HEK293 (cell line): Measurements from ENCODE around the gene SSTR4.

Source experiments
- CTCF ChIA-PET: fragments of 350-600 bp; formaldehyde crosslinking; extraction: SDS; loops from one replicate; lab custom pipeline; 2021; ENCODE audit warnings: antibody characterized with exemption; lab: Yijun Ruan, JAX
- POLR2A ChIA-PET: fragments of 300-600 bp; formaldehyde crosslinking; extraction: SDS; loops from one replicate; lab custom pipeline; 2020; ENCODE audit warnings: antibody characterized with exemption, inconsistent platforms; lab: Yijun Ruan, JAX
- H3K27ac ChIP-seq: fragments of 200-500 bp; sonication (Bioruptor generic); 2 replicates; pipeline ENCODE4 v1.5.1; 2014; ENCODE audit warnings: low read depth, low read length, control low read depth, inconsistent platforms; ENCODE audit errors: extremely low read depth
- H3K36me3 ChIP-seq, 2 experiments: fragments of 200-500 bp in 1 of 2; sonication (Bioruptor generic) in 1 of 2; 1 replicate in 1 of 2; 2 replicates in 1 of 2; pipeline ENCODE4 v1.5.1; 2014 to 2017; ENCODE audit warnings: inconsistent platforms in 2 of 2, low read length in 2 of 2; ENCODE audit not compliant: control insufficient read depth in 2 of 2, insufficient read depth in 1 of 2
- H3K4me1 ChIP-seq: fragments of 200-500 bp; sonication (Bioruptor generic); 2 replicates; pipeline ENCODE4 v1.5.1; 2014; ENCODE audit warnings: mild to moderate bottlenecking, low read length, inconsistent platforms; ENCODE audit not compliant: control insufficient read depth, insufficient read depth
- H3K4me3 ChIP-seq: 2 replicates; pipeline ENCODE4 v1.5.1; 2011; ENCODE audit warnings: low read depth, mild to moderate bottlenecking, control low read depth, low read length, moderate library complexity
- H3K9me3 ChIP-seq: fragments of 200-500 bp; sonication (Bioruptor generic); 2 replicates; pipeline ENCODE4 v1.5.1; 2014; ENCODE audit warnings: low read depth, low read length, inconsistent platforms; ENCODE audit not compliant: control insufficient read depth, insufficient read depth
- AEBP2 ChIP-seq: fragments of 450-650 bp; formaldehyde crosslinking; IDR thresholded peaks from 2 replicates; pipeline ENCODE4 v1.5.1; 2016; ENCODE audit warnings: missing biosample characterization, missing genetic modification characterization, borderline replicate concordance
- HOXD13 ChIP-seq: sonication (generic); formaldehyde crosslinking; IDR thresholded peaks from 2 replicates; pipeline ENCODE4 v1.8.0; 2022; ENCODE audit warnings: missing genetic modification reagents, borderline replicate concordance
- PRDM6 ChIP-seq: fragments of 450-650 bp; formaldehyde crosslinking; IDR thresholded peaks from 2 replicates; pipeline ENCODE4 v1.5.1; 2017; ENCODE audit warnings: missing biosample characterization, missing genetic modification characterization
- SCRT2 ChIP-seq: fragments of 450-650 bp; formaldehyde crosslinking; IDR thresholded peaks from 2 replicates; pipeline ENCODE4 v1.5.1; 2016; ENCODE audit warnings: missing biosample characterization, missing genetic modification characterization
- ZBTB49 ChIP-seq: fragments of 450-650 bp; formaldehyde crosslinking; IDR thresholded peaks from 2 replicates; pipeline ENCODE4 v1.5.1; 2016; ENCODE audit warnings: missing biosample characterization, missing genetic modification characterization, low read depth
- ZFHX2 ChIP-seq: fragments of 450-650 bp; formaldehyde crosslinking; conservative IDR thresholded peaks from 2 replicates; pipeline ENCODE4 v1.5.1; 2016; ENCODE audit warnings: missing biosample characterization, missing genetic modification characterization
- ZNF112 ChIP-seq: fragments of 450-650 bp; formaldehyde crosslinking; IDR thresholded peaks from 2 replicates; pipeline ENCODE4 v1.5.0; 2017; ENCODE audit warnings: missing biosample characterization, missing genetic modification characterization
- ZNF366 ChIP-seq: fragments of 450-650 bp; formaldehyde crosslinking; conservative IDR thresholded peaks from 2 replicates; pipeline ENCODE4 v1.5.1; 2016; ENCODE audit warnings: missing biosample characterization, missing genetic modification characterization
- ZNF473 ChIP-seq: fragments of 450-650 bp; formaldehyde crosslinking; IDR thresholded peaks from 2 replicates; pipeline ENCODE4 v1.5.1; 2017; ENCODE audit warnings: missing biosample characterization, missing genetic modification characterization
- ZNF555 ChIP-seq: fragments of 450-650 bp; formaldehyde crosslinking; conservative IDR thresholded peaks from 2 replicates; pipeline ENCODE4 v1.5.1; 2017; ENCODE audit warnings: missing biosample characterization, mild to moderate bottlenecking, missing genetic modification characterization, inconsistent platforms
- TF ChIP-seq, protein P1 (sequence below): fragments of 450-650 bp; formaldehyde crosslinking; IDR thresholded peaks from 2 replicates; pipeline ENCODE4 v1.5.1; 2016; ENCODE audit warnings: missing biosample characterization, missing genetic modification characterization
- TF ChIP-seq, protein P2 (sequence below): fragments of 450-650 bp; formaldehyde crosslinking; IDR thresholded peaks from 2 replicates; pipeline ENCODE4 v1.5.1; 2016; ENCODE audit warnings: missing biosample characterization, missing genetic modification characterization

The SSTR4 gene

DNA sequence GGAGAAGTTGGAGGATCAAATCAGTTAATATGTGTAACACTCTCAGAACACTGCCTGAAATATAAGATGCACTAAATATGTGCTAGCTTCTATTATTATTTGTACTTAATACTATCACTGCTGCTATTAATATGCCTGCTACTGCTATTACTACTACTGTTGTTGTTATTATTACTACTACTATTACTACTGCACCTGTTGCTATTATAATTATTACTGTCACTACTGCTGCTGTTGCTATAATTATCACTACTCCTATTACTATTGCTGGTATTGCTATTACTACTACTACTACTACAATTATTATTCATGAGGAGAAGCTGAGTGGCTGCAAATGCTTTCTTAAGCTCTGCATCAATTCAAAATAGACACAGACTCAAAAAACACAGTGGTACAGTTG, 16.7 kb upstream of the SSTR4 start:
- H3K4me3 ChIP-seq: no peak overlapping the region
- H3K27ac ChIP-seq: no peak overlapping the region
- peaks cover 3% of the 10 kb centered on the region; the same call in 1 of the 2 replicates for H3K4me1 ChIP-seq
- H3K9me3 ChIP-seq: no peaks in the 10 kb centered on the region
- POLR2A ChIA-PET: no interaction called here
- no peaks in the 10 kb centered on the region for H3K36me3 ChIP-seq
- TF ChIP-seq, protein P1, sequence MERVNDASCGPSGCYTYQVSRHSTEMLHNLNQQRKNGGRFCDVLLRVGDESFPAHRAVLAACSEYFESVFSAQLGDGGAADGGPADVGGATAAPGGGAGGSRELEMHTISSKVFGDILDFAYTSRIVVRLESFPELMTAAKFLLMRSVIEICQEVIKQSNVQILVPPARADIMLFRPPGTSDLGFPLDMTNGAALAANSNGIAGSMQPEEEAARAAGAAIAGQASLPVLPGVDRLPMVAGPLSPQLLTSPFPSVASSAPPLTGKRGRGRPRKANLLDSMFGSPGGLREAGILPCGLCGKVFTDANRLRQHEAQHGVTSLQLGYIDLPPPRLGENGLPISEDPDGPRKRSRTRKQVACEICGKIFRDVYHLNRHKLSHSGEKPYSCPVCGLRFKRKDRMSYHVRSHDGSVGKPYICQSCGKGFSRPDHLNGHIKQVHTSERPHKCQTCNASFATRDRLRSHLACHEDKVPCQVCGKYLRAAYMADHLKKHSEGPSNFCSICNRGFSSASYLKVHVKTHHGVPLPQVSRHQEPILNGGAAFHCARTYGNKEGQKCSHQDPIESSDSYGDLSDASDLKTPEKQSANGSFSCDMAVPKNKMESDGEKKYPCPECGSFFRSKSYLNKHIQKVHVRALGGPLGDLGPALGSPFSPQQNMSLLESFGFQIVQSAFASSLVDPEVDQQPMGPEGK: no peak
- TF ChIP-seq SCRT2 (tag by site-specific recombination) (peak; percentile 36), PRDM6 (tag by site-specific recombination) (no peak), HOXD13 (CRISPR knock-in tag) (no peak)
- TF ChIP-seq, all 188 proteins: peak for 1
- CTCF ChIA-PET: interaction anchor here (0.6 to 1.2 kb wide), 4 partner anchors 32 to 960 kb away, joined by 3 read pairs; no protein-coding TSS in a partner anchor

- peaks cover 3% of the 10 kb centered on the region; the same call in 1 of the 2 replicates for H3K4me1 ChIP-seq
- H3K9me3 ChIP-seq: no peaks in the 10 kb centered on the region
- H3K4me3 ChIP-seq: no peak overlapping the region
- CTCF ChIA-PET: interaction anchor here (1.2 kb wide), 1 partner anchor 182 kb away, joined by 3 read pairs; no protein-coding TSS in a partner anchor
- TF ChIP-seq ZBTB49 (tag by site-specific recombination) (no peak), ZFHX2 (no peak), ZNF473 (tag by site-specific recombination) (no peak), ZNF112 (no peak), ZNF366 (tag by site-specific recombination) (no peak), AEBP2 (no peak), ZNF555 (tag by site-specific recombination) (no peak)
- TF ChIP-seq, protein P2, sequence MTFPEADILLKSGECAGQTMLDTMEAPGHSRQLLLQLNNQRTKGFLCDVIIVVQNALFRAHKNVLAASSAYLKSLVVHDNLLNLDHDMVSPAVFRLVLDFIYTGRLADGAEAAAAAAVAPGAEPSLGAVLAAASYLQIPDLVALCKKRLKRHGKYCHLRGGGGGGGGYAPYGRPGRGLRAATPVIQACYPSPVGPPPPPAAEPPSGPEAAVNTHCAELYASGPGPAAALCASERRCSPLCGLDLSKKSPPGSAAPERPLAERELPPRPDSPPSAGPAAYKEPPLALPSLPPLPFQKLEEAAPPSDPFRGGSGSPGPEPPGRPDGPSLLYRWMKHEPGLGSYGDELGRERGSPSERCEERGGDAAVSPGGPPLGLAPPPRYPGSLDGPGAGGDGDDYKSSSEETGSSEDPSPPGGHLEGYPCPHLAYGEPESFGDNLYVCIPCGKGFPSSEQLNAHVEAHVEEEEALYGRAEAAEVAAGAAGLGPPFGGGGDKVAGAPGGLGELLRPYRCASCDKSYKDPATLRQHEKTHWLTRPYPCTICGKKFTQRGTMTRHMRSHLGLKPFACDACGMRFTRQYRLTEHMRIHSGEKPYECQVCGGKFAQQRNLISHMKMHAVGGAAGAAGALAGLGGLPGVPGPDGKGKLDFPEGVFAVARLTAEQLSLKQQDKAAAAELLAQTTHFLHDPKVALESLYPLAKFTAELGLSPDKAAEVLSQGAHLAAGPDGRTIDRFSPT (tag by site-specific recombination): no peak
- no peak overlapping the region for H3K27ac ChIP-seq
- H3K36me3 ChIP-seq: no peaks in the 10 kb centered on the region
- POLR2A ChIA-PET: no interaction called here
These were observed 16.2 kb upstream of the SSTR4 start for GRCh38 chr20:23018941-23019340.
